Natural killer cell (primary cell): ENCODE results near the gene RERE. TPM values are rescaled to one million over a fixed set of nuclear protein-coding genes. Genes with fewer than 3 reads are reported as not detected.

Experiments used
- ATAC-seq, 3 donors: fragments of 150-1000 bp in 2 of 3; fragments of 200-7000 bp in 1 of 3; cut with Tn5 transposase; 1 replicate in 1 of 3; 2 replicates in 2 of 3; pipeline ENCODE4 v1.10.0; 2021; ENCODE audit warnings: mild to moderate bottlenecking in 2 of 3, moderate library complexity in 2 of 3
- DNase-seq, 2 donors: peaks; one replicate each; pipeline versions ENCODE4 v3.0.0 to v3.0.0-alpha.2; 2013 to 2021; ENCODE audit warnings: mixed read lengths in 1 of 2
- H3K27ac ChIP-seq: one replicate; pipeline ENCODE4 v1.5.1; 2013; ENCODE audit warnings: mild to moderate bottlenecking, low read length
- H3K27me3 ChIP-seq: one replicate; pipeline ENCODE4 v1.6.1; 2013; ENCODE audit warnings: low read length; ENCODE audit not compliant: control insufficient read depth, insufficient read depth
- H3K36me3 ChIP-seq: one replicate; pipeline ENCODE4 v1.6.1; 2013; ENCODE audit warnings: low read length; ENCODE audit not compliant: control insufficient read depth, insufficient read depth
- H3K4me1 ChIP-seq: one replicate; pipeline ENCODE4 v1.6.1; 2013; ENCODE audit warnings: low read length; ENCODE audit not compliant: control insufficient read depth, insufficient read depth
- H3K4me3 ChIP-seq: one replicate; pipeline ENCODE4 v1.5.1; 2013; ENCODE audit warnings: low read length
- H3K9me3 ChIP-seq: one replicate; pipeline ENCODE4 v1.6.1; 2013; ENCODE audit warnings: low read length; ENCODE audit not compliant: control insufficient read depth, insufficient read depth
- H3K27ac Mint-ChIP-seq, 2 donors: one replicate each; pipeline ENCODE4 v1.8.0; 2022; ENCODE audit warnings: mild to moderate bottlenecking in 2 of 2, mixed read lengths in 2 of 2, moderate library complexity in 1 of 2
- H3K27me3 Mint-ChIP-seq, 2 donors: one replicate each; pipeline ENCODE4 v1.8.0; 2022; ENCODE audit warnings: low read depth in 2 of 2, mixed read lengths in 2 of 2
- H3K36me3 Mint-ChIP-seq: one replicate; pipeline ENCODE4 v1.8.0; 2022; ENCODE audit warnings: mixed read lengths
- H3K4me1 Mint-ChIP-seq, 2 donors: one replicate each; pipeline ENCODE4 v1.8.0; 2022; ENCODE audit warnings: mixed read lengths in 2 of 2
- H3K4me3 Mint-ChIP-seq: one replicate; pipeline ENCODE4 v1.8.0; 2022; ENCODE audit warnings: mild to moderate bottlenecking, moderate library complexity, mixed read lengths
- H3K9me3 Mint-ChIP-seq, 2 donors: one replicate each; pipeline ENCODE4 v1.8.0; 2022; ENCODE audit warnings: mixed read lengths in 2 of 2
- WGBS: methylation state at CpG from one replicate; pipeline ENCODE4 v1.1.7; 2013; ENCODE audit warnings: missing lambda C conversion rate; ENCODE audit not compliant: insufficient coverage; 5-methylcytosine and 5-hydroxymethylcytosine counted together
- intact Hi-C: fragments of 100-400 bp; cut with micrococcal nuclease; formaldehyde crosslinking; loops from one replicate; pipeline ENCODE4 v1.14.2; 2022
- total RNA-seq, 4 donors: library from RNA; stranded (reverse); fragments of 120-200 nt in 1 of 4; gene quantifications; one replicate each; pipeline versions ENCODE4 v1.2.3 to v1.2.4, GENCODE V29; 2013 to 2022
- TF ChIP-seq, protein P1 (sequence below): fragments of 200-600 bp; IDR thresholded peaks from one replicate; pipeline ENCODE4 v1.8.0; 2022; ENCODE audit warnings: antibody characterized with exemption

Gene RERE
- total RNA-seq, 3 donors from 2014 or later (not counting 1 experiment from before 2014, with no cell fraction given): 67.7 to 76.0 (median 73.0) TPM

DNA sequence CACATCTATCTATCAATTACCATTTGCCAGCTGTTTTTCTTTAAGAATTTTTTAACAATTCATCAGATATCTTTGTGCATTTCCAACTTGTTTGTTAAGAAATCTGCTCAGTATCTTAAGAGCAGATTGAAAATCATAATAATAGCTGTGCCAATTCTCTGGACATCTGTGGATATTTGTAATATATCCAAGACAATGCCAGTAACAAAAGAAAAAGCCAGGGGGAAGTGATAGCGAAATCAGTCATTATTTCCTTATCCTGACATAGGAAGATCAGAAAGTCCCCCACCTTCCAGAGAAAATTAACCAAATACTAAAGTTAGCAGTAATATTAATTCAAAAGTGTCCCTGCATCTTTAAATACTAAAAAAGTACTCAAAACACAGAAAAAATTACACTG, 217.1 kb downstream of the RERE start:
- ATAC-seq: no peak
- intact Hi-C loops: loop anchor here (5.0 kb wide), 2 partner anchors 38 to 42 kb away; no protein-coding TSS in a partner anchor

DNA sequence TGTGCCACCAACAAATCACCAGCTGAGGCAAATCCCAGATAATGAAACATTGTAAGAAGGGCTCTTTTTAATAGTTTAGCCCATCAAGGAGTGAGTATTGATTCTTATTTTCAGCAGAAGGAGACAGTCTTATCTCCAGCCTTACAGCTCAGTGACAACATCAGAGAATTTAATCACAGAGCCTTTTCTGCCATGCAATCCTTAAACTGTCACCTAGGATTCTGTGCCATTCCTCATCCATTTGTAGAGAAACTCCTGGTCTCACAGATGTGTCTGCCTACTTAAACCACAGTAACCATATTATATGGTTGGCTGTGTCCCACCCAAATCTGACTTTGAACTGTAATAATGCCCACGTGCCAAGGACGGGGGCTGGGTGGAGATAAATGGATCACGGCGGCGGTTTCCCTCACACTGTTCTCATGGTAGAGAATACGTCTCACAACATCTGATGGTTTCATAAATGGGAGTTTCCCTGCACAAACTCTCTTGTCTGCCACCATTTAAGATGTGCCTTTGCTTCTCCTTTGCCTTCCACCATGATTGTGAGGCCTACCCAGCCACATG, 217.7 kb downstream of the RERE start:
- DNase-seq (no peak), ATAC-seq (no peak)
- intact Hi-C loops: loop anchor here (5.0 kb wide), 2 partner anchors 37 to 43 kb away; no protein-coding TSS in a partner anchor
- Mint-ChIP-seq H3K36me3 (no peaks in the 10 kb centered on the region), H3K4me3 (no peak overlapping the region), H3K27ac (peak overlapping the region; percentile 4 to 33), H3K9me3 (no peaks in the 10 kb centered on the region), H3K4me1 (peaks cover 47 to 49% of the 10 kb centered on the region in 2 donors), H3K27me3 (no peaks in the 10 kb centered on the region)
- Histone ChIP-seq H3K27ac (no peak overlapping the region), H3K27me3 (no peaks in the 10 kb centered on the region), H3K9me3 (no peaks in the 10 kb centered on the region), H3K4me3 (no peak overlapping the region), H3K4me1 (peaks cover 22% of the 10 kb centered on the region), H3K36me3 (no peaks in the 10 kb centered on the region)
- 90% methylated on average over 6 of the region's 6 CpGs for WGBS
- TF ChIP-seq, protein P1, sequence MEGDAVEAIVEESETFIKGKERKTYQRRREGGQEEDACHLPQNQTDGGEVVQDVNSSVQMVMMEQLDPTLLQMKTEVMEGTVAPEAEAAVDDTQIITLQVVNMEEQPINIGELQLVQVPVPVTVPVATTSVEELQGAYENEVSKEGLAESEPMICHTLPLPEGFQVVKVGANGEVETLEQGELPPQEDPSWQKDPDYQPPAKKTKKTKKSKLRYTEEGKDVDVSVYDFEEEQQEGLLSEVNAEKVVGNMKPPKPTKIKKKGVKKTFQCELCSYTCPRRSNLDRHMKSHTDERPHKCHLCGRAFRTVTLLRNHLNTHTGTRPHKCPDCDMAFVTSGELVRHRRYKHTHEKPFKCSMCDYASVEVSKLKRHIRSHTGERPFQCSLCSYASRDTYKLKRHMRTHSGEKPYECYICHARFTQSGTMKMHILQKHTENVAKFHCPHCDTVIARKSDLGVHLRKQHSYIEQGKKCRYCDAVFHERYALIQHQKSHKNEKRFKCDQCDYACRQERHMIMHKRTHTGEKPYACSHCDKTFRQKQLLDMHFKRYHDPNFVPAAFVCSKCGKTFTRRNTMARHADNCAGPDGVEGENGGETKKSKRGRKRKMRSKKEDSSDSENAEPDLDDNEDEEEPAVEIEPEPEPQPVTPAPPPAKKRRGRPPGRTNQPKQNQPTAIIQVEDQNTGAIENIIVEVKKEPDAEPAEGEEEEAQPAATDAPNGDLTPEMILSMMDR: no peak

More for the DNA sequence above, 217.1 kb downstream of the RERE start:
- Histone ChIP-seq H3K27me3 (no peaks in the 10 kb centered on the region), H3K36me3 (no peaks in the 10 kb centered on the region), H3K4me3 (no peak overlapping the region), H3K4me1 (peaks cover 22% of the 10 kb centered on the region), H3K27ac (no peak overlapping the region), H3K9me3 (no peaks in the 10 kb centered on the region)
- 100% methylated on average over 1 of the region's 1 CpG for WGBS
- peaks cover 49 to 51% of the 10 kb centered on the region in 2 donors for H3K4me1 Mint-ChIP-seq
- DNase-seq: no peak
- H3K27ac Mint-ChIP-seq: no peak overlapping the region
- H3K9me3 Mint-ChIP-seq: no peaks in the 10 kb centered on the region
- no peak overlapping the region for H3K4me3 Mint-ChIP-seq
- TF ChIP-seq, protein P1: no peak
- no peaks in the 10 kb centered on the region for H3K36me3 Mint-ChIP-seq
- H3K27me3 Mint-ChIP-seq: no peaks in the 10 kb centered on the region

DNA sequence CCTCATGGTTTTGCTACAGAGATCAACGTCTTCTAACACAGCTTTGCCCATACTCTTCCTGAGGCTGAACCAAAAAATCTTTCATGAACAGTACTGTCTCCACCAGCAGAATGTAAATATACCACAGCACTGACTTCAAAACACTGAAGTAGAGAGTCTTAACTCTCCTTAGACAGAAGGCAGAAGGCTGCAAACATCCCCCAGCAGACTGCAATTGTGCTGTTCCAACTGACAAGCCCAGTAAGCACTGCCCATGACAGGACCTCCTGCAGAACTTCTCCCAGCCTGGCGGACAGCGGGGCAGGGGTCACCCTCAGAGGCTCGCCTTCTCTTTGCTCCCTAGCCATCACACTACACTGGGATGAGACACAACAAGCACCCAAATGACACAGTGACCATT, 218.7 kb downstream of the RERE start:
- Mint-ChIP-seq H3K9me3 (no peaks in the 10 kb centered on the region), H3K27ac (peak overlapping the region in 1 of 2 donors; percentile 44), H3K27me3 (no peaks in the 10 kb centered on the region), H3K36me3 (no peaks in the 10 kb centered on the region), H3K4me3 (no peak overlapping the region), H3K4me1 (peaks cover 42 to 47% of the 10 kb centered on the region in 2 donors)
- no peaks in the 10 kb centered on the region for H3K9me3 ChIP-seq
- DNase-seq (no peak), ATAC-seq (no peak)
- peaks cover 18% of the 10 kb centered on the region for H3K4me1 ChIP-seq
- 83% methylated on average over 4 of the region's 4 CpGs for WGBS
- no peaks in the 10 kb centered on the region for H3K27me3 ChIP-seq
- intact Hi-C loops: no loop called here
- TF ChIP-seq, protein P1: no peak
- no peak overlapping the region for H3K27ac ChIP-seq
- H3K36me3 ChIP-seq: no peaks in the 10 kb centered on the region
- no peak overlapping the region for H3K4me3 ChIP-seq
